Measurements from ENCODE around the gene NRCAM.

- no peak for TF ChIP-seq BHLHE40 (IDR thresholded peaks at IDR 0.05; ENCODE audit: borderline replicate concordance in 1 of 2, low read depth in 2 of 2, low read length in 1 of 2)
- no peak for TF ChIP-seq RELA (IDR thresholded peaks at IDR 0.05; ENCODE audit: borderline replicate concordance, partially characterized antibody)
- no peak for TF ChIP-seq ZNF384 (IDR thresholded peaks at IDR 0.05; ENCODE audit: borderline replicate concordance, low read depth, low read length)
- TF ChIP-seq, protein P1, sequence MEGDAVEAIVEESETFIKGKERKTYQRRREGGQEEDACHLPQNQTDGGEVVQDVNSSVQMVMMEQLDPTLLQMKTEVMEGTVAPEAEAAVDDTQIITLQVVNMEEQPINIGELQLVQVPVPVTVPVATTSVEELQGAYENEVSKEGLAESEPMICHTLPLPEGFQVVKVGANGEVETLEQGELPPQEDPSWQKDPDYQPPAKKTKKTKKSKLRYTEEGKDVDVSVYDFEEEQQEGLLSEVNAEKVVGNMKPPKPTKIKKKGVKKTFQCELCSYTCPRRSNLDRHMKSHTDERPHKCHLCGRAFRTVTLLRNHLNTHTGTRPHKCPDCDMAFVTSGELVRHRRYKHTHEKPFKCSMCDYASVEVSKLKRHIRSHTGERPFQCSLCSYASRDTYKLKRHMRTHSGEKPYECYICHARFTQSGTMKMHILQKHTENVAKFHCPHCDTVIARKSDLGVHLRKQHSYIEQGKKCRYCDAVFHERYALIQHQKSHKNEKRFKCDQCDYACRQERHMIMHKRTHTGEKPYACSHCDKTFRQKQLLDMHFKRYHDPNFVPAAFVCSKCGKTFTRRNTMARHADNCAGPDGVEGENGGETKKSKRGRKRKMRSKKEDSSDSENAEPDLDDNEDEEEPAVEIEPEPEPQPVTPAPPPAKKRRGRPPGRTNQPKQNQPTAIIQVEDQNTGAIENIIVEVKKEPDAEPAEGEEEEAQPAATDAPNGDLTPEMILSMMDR (IDR thresholded peaks at IDR 0.05 in 2 of 3, conservative IDR thresholded peaks at IDR 0.05 in 1 of 3; ENCODE audit: control insufficient read depth in 2 of 3, extremely low read depth in 1 of 3, insufficient read depth in 1 of 3, low read depth in 3 of 3, low read length in 3 of 3) = no peak
- no peak for TF ChIP-seq MEF2A (IDR thresholded peaks at IDR 0.05; ENCODE audit: insufficient read depth, low read depth, low read length)
- no peak for TF ChIP-seq TCF7 (IDR thresholded peaks at IDR 0.05; ENCODE audit: borderline replicate concordance)
- TF ChIP-seq EP300 (IDR thresholded peaks at IDR 0.05; ENCODE audit: borderline replicate concordance in 1 of 2, control insufficient read depth in 1 of 2, low read depth in 2 of 2, low read length in 2 of 2) = no peak
- no peak for TF ChIP-seq KDM1A (IDR thresholded peaks at IDR 0.05; ENCODE audit: borderline replicate concordance)
These were observed 190.2 kb downstream of the NRCAM start for GRCh38 chr7:108266035-108266434.
